ENCODE measurements around the gene HDAC9.
"Not testable (repeated sequence)": the region's sequence is repeated elsewhere in the genome, so short reads cannot be mapped to it uniquely, and the experiment has no call there.

Gene HDAC9

DNA sequence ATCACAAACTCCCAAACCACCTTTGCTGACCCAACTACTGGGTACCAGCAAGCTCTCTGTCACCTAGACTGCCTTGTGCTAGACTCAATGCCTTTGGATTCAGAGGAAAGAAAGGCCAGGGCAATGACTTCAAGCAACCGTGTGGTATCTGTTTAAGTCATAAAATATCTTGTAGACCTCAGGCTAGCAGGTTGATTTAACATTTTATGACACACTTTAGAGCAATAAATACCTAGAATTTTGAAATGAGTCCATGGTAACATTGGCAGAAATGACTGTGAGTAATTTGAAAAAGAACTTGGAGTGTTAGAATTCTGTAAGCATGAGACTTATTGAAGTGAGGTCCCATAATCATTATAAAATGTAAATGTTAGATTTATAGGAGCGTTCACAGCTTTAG, 534.7 kb downstream of the HDAC9 start:
- Histone ChIP-seq H3K36me3 (no peaks in the 10 kb centered on the region), H3K4me3 (ENCODE audit: low read depth in 1 of 2, low read length in 1 of 2) (no peak overlapping the region), H3K27me3 (no peaks in the 10 kb centered on the region), H3K9me3 (peaks cover 5% of the 10 kb centered on the region), H3K4me1 (ENCODE audit: control insufficient read depth in 1 of 2, insufficient read depth in 1 of 2, low read depth in 1 of 2, low read length in 1 of 2) (no peaks in the 10 kb centered on the region), H3K27ac (no peak overlapping the region)
- TF ChIP-seq, protein P1, sequence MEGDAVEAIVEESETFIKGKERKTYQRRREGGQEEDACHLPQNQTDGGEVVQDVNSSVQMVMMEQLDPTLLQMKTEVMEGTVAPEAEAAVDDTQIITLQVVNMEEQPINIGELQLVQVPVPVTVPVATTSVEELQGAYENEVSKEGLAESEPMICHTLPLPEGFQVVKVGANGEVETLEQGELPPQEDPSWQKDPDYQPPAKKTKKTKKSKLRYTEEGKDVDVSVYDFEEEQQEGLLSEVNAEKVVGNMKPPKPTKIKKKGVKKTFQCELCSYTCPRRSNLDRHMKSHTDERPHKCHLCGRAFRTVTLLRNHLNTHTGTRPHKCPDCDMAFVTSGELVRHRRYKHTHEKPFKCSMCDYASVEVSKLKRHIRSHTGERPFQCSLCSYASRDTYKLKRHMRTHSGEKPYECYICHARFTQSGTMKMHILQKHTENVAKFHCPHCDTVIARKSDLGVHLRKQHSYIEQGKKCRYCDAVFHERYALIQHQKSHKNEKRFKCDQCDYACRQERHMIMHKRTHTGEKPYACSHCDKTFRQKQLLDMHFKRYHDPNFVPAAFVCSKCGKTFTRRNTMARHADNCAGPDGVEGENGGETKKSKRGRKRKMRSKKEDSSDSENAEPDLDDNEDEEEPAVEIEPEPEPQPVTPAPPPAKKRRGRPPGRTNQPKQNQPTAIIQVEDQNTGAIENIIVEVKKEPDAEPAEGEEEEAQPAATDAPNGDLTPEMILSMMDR (IDR thresholded peaks at IDR 0.05), result no peak

DNA sequence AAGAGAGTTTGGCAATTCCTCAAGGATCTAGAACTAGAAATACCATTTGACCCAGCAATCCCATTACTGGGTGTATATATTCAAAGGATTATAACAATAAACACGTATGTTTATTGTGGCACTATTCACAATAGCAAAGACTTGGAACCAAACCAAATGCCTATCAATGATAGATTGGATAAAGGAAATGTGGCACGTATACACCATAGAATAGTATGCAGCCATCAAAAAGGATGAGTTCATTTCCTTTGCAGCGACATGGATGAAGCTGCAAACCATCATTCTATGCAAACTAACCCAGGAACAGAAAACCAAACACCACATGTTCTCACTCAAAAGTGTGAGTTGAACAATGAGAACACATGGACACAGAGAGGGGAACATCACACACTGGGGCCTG, 537.4 kb downstream of the HDAC9 start:
- H3K9me3 ChIP-seq; H3K4me3 ChIP-seq (ENCODE audit: low read depth in 1 of 2, low read length in 1 of 2); H3K27ac ChIP-seq; H3K27me3 ChIP-seq; H3K36me3 ChIP-seq; H3K4me1 ChIP-seq (ENCODE audit: control insufficient read depth in 1 of 2, insufficient read depth in 1 of 2, low read depth in 1 of 2, low read length in 1 of 2): not testable (repeated sequence)

DNA sequence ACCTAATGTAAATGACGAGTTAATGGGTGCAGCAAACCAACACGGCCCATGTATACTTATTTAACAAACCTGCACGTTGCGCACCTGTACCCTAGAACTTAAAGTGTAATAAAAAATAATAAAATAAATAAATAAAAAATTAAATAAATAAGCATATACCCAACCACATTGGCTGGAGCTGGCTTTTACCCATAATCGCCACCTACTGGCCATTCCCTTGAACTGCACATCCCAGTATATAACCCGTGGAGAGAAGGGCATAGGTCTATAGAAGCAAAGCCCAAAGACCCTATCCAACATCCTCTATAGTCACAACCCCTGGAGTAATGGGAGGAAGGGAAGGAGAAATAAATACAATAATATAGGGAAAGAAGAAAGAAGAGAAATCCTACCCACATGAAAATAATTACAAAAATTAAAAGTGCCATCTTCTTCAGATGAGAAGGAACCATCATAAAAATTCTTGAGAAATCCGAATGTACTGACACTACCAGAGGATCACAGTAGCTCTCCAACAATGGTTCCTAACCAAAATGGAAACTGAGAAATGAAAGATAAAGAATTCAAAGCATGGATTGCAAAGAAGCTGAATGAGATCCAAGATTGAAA, 556.3 kb downstream of the HDAC9 start:
- Histone ChIP-seq H3K4me3 (ENCODE audit: low read depth in 1 of 2, low read length in 1 of 2) (no peak overlapping the region), H3K9me3 (no peaks in the 10 kb centered on the region), H3K27ac (no peak overlapping the region), H3K27me3 (no peaks in the 10 kb centered on the region), H3K36me3 (no peaks in the 10 kb centered on the region), H3K4me1 (ENCODE audit: control insufficient read depth in 1 of 2, insufficient read depth in 1 of 2, low read depth in 1 of 2, low read length in 1 of 2) (no peaks in the 10 kb centered on the region)
- TF ChIP-seq, protein P1 (IDR thresholded peaks at IDR 0.05), result peak; percentile 68
